Thymus (tissue), 11 donors: ENCODE measurements around the gene NECTIN3. TPM values are rescaled to one million over a fixed set of nuclear protein-coding genes. Genes with fewer than 3 reads are reported as not detected.
A peak's percentile ranks its signal among the peaks of the same experiment; 100 is the strongest.

Experiments
- DNase-seq, 9 donors: peaks; one replicate each; pipeline ENCODE4 v3.0.0-alpha.2; 2013; ENCODE audit warnings: low spot score in 9 of 9, low read depth in 6 of 9, missing footprints in 1 of 9
- H3K27ac ChIP-seq, 2 donors: one replicate each; pipeline ENCODE4 v1.5.1; 2013; ENCODE audit warnings: control low read depth in 1 of 2, low read depth in 1 of 2, low read length in 1 of 2, mild to moderate bottlenecking in 1 of 2, moderate library complexity in 1 of 2
- H3K27me3 ChIP-seq, 2 donors: one replicate each; pipeline ENCODE4 v1.5.1; 2013; ENCODE audit warnings: low read length in 1 of 2; ENCODE audit not compliant: control insufficient read depth in 2 of 2, insufficient read depth in 1 of 2
- H3K36me3 ChIP-seq, 2 donors: one replicate each; pipeline ENCODE4 v1.5.1; 2013; ENCODE audit warnings: low read length in 1 of 2, mild to moderate bottlenecking in 1 of 2, moderate library complexity in 1 of 2; ENCODE audit not compliant: control insufficient read depth in 2 of 2, insufficient read depth in 2 of 2
- H3K4me1 ChIP-seq, 2 donors: one replicate each; pipeline ENCODE4 v1.5.1; 2013; ENCODE audit warnings: low read length in 2 of 2; ENCODE audit not compliant: control insufficient read depth in 2 of 2, insufficient read depth in 2 of 2
- H3K4me3 ChIP-seq, 2 donors: one replicate each; pipeline ENCODE4 v1.5.1; 2013; ENCODE audit warnings: low read length in 2 of 2, control low read depth in 1 of 2, mild to moderate bottlenecking in 1 of 2
- H3K9me3 ChIP-seq, 2 donors: one replicate each; pipeline ENCODE4 v1.5.1; 2013; ENCODE audit warnings: low read length in 1 of 2, mild to moderate bottlenecking in 1 of 2; ENCODE audit not compliant: control insufficient read depth in 2 of 2, insufficient read depth in 1 of 2
- WGBS: extraction: QIAGEN DNeasy Blood & Tissue Kit; methylation state at CpG from one replicate; pipeline ENCODE4 v1.1.7; 2013; 5-methylcytosine and 5-hydroxymethylcytosine counted together
- polyA plus RNA-seq: library from polyadenylated mRNA; stranded (reverse); fragments of 200-250 nt; gene quantifications from one replicate; pipeline ENCODE4 v1.2.3, GENCODE V29; 2013
- total RNA-seq: library from RNA; stranded (reverse); fragments of 120-200 nt; gene quantifications from one replicate; pipeline ENCODE4 v1.2.4, GENCODE V29; 2013
- donor health status: healthy.

NECTIN3 gene
- total and polyA plus RNA-seq, 2 donors, result 1.8 to 8.9 TPM

GRCh38 chr3:111076732-111077131 is 5.1 kb downstream of the NECTIN3 start:
- 98% methylated on average over 5 of the region's 5 CpGs for WGBS
- peaks cover 7% of the 10 kb centered on the region in 2 donors for H3K4me1 ChIP-seq

GRCh38 chr3:111077369-111077768 is 5.8 kb downstream of the NECTIN3 start:
- no peak overlapping the region for H3K4me3 ChIP-seq
- WGBS, result 97% methylated on average over 2 of the region's 2 CpGs
- peaks cover 10% of the 10 kb centered on the region in 2 donors for H3K27me3 ChIP-seq
- no peak overlapping the region for H3K27ac ChIP-seq
- H3K4me1 ChIP-seq, result peaks cover 6% of the 10 kb centered on the region in 2 donors
- no peaks in the 10 kb centered on the region for H3K36me3 ChIP-seq
- DNase-seq, result no peak
- H3K9me3 ChIP-seq, result no peaks in the 10 kb centered on the region

More at GRCh38 chr3:111076732-111077131, 5.1 kb downstream of the NECTIN3 start:
- Histone ChIP-seq H3K27ac (no peak overlapping the region), H3K9me3 (no peaks in the 10 kb centered on the region), H3K36me3 (no peaks in the 10 kb centered on the region), H3K4me3 (no peak overlapping the region), H3K27me3 (peaks cover 16 to 17% of the 10 kb centered on the region in 2 donors)
- no peak for DNase-seq

GRCh38 chr3:111080413-111080812 is 8.8 kb downstream of the NECTIN3 start:
- no peak overlapping the region for H3K27ac ChIP-seq
- no peaks in the 10 kb centered on the region for H3K4me1 ChIP-seq
- WGBS, result 80% methylated on average over 1 of the region's 1 CpG
- DNase-seq, result peak in 1 of 9 donors; percentile 42
- no peaks in the 10 kb centered on the region for H3K9me3 ChIP-seq
- no peaks in the 10 kb centered on the region for H3K27me3 ChIP-seq
- H3K4me3 ChIP-seq, result no peak overlapping the region
- H3K36me3 ChIP-seq, result no peaks in the 10 kb centered on the region

- Histone ChIP-seq H3K4me1 (no peaks in the 10 kb centered on the region), H3K27ac (no peak overlapping the region), H3K27me3 (no peaks in the 10 kb centered on the region), H3K4me3 (no peak overlapping the region), H3K9me3 (no peaks in the 10 kb centered on the region), H3K36me3 (no peaks in the 10 kb centered on the region)
- no peak for DNase-seq
- WGBS, result 91% methylated on average over 3 of the region's 3 CpGs
Observed at GRCh38 chr3:111081008-111081545, 9.5 kb downstream of the NECTIN3 start.

- Histone ChIP-seq H3K4me1 (no peaks in the 10 kb centered on the region), H3K27ac (no peak overlapping the region), H3K36me3 (no peaks in the 10 kb centered on the region), H3K27me3 (no peaks in the 10 kb centered on the region), H3K9me3 (no peaks in the 10 kb centered on the region), H3K4me3 (no peak overlapping the region)
- WGBS, result 94% methylated on average over 2 of the region's 2 CpGs
- no peak for DNase-seq
Observed at GRCh38 chr3:111084911-111085310, 13.3 kb downstream of the NECTIN3 start.

- Histone ChIP-seq H3K4me1 (no peaks in the 10 kb centered on the region), H3K27ac (no peak overlapping the region), H3K36me3 (no peaks in the 10 kb centered on the region), H3K27me3 (no peaks in the 10 kb centered on the region), H3K4me3 (no peak overlapping the region), H3K9me3 (no peaks in the 10 kb centered on the region)
- DNase-seq, result no peak
Observed at GRCh38 chr3:111087924-111088469, 16.4 kb downstream of the NECTIN3 start.

GRCh38 chr3:111096487-111097209 is 25.0 kb downstream of the NECTIN3 start:
- Histone ChIP-seq H3K36me3 (no peaks in the 10 kb centered on the region), H3K4me1 (no peaks in the 10 kb centered on the region), H3K27me3 (no peaks in the 10 kb centered on the region), H3K9me3 (peaks cover 0 to 8% of the 10 kb centered on the region in 2 donors), H3K4me3 (no peak overlapping the region), H3K27ac (no peak overlapping the region)
- WGBS, result 87% methylated on average over 10 of the region's 10 CpGs
- DNase-seq, result no peak

- no peak for DNase-seq
- H3K9me3 ChIP-seq, result no peaks in the 10 kb centered on the region
- H3K4me3 ChIP-seq, result no peak overlapping the region
- H3K36me3 ChIP-seq, result no peaks in the 10 kb centered on the region
- H3K27ac ChIP-seq, result no peak overlapping the region
- H3K4me1 ChIP-seq, result no peaks in the 10 kb centered on the region
- no peaks in the 10 kb centered on the region for H3K27me3 ChIP-seq
- 90% methylated on average over 1 of the region's 1 CpG for WGBS
Observed at GRCh38 chr3:111103807-111104206, 32.2 kb downstream of the NECTIN3 start.

GRCh38 chr3:111106993-111107661 is 35.5 kb downstream of the NECTIN3 start:
- Histone ChIP-seq H3K4me3 (no peak overlapping the region), H3K27me3 (no peaks in the 10 kb centered on the region), H3K9me3 (no peaks in the 10 kb centered on the region), H3K4me1 (no peaks in the 10 kb centered on the region), H3K36me3 (no peaks in the 10 kb centered on the region), H3K27ac (no peak overlapping the region)
- DNase-seq, result no peak
- 88% methylated on average over 3 of the region's 3 CpGs for WGBS
